GM19452 (cell line): Measurements from ENCODE around the gene NSUN6.
A peak's percentile ranks its signal among the peaks of the same experiment; 100 is the strongest.

Source experiments
- ATAC-seq: cut with Tn5 transposase; IDR thresholded peaks from one replicate; pipeline ENCODE4 v1.9.1; 2021; ENCODE audit not compliant: unreplicated experiment

NSUN6 gene, protein sequence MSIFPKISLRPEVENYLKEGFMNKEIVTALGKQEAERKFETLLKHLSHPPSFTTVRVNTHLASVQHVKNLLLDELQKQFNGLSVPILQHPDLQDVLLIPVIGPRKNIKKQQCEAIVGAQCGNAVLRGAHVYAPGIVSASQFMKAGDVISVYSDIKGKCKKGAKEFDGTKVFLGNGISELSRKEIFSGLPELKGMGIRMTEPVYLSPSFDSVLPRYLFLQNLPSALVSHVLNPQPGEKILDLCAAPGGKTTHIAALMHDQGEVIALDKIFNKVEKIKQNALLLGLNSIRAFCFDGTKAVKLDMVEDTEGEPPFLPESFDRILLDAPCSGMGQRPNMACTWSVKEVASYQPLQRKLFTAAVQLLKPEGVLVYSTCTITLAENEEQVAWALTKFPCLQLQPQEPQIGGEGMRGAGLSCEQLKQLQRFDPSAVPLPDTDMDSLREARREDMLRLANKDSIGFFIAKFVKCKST

DNA sequence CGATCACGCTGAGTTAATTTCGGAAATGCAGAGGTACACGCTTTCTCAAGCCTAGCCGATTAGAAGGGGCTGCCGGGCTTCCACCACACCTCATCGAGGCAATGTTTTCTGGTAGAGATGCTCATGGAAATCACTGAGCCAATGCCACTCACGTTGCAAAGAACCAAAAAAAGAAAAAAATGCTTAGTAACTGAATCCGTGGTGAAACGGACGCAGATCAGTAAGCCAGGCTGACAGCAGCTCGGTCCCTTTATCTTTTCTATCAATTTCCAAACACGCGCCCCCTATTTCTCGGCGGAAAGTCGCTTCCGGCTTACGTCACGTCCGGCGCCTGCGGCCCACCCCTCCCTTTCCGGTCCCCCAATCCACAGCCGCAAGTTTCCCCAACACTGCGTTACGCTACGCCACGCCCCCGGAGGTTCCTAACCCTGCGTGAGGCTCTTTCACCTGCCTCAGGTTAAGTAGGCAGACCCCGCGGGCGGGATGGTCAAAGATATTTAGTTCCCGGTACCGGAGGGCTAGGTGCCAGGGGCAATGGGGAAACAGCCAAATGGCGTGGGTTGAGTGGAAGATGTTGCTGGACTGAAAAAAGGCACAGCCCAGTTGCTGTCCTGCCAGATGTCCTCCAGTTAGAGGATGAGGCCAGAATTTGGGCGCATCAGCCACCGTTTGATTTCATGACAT lies at the start of gene NSUN6:
Gene NSUN6, minus strand, starts transcription at position 264 of the 684 bp plus-strand sequence. CDS start 384 bp downstream, outside the sequence.
- peak; percentile 97 for ATAC-seq

DNA sequence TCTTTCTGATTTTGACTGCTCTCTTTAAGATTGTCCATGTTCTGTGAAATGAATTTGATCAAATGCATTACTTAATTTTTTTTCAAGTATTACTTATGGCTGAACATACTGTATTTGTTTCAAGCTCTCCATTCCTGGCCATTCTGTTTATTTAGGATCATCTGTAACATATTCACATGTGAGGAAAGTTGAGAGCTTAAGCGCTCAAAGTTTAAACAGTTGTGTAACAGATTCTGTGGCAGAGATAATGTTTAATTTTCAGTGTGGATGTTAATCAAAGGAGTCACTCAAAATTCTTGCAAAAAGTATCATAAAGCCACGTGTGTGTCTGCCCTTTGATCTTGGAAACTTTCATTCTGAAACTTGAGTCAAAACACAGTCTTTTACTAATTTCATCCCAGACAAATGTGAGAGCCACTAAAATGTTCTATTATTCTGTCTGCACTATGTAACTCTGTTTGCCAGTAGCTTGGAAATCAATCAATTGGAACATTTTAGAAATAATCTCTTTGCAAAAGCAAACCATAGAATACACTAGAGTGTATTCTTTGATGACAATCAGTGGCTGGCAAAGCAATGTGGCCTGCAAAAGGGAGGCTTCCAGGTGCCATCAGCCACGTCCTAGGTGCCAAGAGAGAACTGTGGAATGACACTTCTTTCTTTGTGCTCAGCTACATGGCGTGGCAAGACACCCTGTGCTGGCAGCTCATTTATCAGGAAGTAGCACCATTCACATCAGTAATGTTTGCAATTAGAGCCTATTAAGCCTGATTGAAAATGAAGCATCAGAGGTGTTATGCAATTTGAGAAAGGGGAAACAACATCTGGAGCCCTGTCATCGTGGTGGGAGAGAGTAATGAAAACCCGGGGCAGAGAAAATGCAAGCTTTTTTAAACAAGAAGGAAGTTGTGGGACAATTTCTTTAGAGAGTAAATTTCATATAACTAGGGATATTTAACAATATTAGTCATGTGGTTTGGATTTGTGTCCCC lies 48.8 kb upstream of the NSUN6 start:
- ATAC-seq, result no peak

DNA sequence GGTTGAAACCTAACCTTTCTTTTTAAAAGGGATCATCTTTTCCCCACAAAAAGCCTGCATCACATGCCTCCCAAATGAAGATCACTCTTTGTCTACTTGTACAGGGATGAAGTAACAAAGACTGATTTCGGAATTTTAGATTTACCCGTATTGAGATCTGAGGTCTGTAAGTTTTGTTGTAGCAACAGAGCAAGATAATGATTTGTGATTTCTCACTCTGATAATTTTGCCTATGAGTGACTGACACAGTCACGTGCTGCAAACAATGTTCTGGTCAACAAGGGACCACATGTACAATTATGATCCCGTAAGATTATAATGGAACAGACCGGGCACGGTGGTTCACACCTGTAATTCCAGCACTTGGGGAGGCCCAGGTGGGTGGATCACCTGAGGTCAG lies 39.2 kb upstream of the NSUN6 start:
- ATAC-seq, result no peak

DNA sequence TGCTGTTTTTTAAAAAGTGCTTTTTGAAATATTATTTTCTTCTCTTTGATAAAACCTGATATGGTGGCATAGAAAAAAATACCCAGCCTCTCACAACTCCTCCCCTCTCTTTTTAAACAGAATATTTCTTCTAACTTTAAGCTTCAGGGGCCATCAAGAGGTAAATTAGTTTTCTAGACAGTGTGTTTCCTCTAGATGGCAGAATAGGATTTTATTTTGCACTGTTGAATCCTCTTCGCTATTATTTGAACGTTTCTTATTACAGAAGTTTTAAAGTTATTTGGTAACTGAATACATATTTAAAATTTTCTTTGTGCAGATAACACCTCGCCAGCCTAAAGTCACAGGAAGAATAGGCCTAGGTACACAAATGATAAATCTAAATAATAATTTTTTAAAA lies 38.1 kb upstream of the NSUN6 start:
- no peak for ATAC-seq

DNA sequence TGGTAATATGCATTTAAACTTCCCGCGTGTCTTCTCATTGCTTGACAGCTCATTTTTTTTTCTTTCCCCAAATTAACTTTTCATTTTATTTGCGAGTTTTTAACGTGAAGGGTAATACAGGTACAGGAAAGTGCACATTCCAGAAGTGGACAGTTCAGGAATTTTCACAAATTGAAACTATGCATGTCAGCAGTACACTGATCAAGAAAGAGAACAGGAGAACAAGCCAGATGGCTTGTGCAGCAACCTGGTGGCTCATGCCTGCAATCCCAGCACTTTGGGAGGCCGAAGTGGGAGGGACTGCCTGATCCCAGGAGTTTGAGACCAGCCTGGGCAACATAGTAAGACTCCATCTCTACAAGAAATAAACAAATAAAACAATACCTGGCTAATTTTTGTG lies 36.3 kb upstream of the NSUN6 start:
- ATAC-seq, result no peak

DNA sequence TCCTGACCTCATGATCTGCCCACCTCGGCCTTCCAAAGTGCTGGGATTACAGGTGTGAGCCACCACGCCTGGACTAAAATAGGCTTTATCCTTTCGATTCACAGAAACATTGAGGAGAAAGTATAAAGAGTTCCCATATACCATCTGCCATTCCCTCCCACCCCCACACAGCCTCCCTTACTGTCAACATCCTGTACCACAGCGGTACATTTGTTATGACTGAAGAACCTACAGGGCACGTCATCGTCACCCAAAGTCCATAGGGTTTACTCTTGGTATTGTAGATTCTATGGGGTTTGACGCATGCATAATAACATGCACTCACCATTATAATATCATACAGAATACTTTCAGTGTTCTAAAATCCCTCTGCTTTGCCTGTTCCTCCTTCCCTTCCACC lies 35.8 kb upstream of the NSUN6 start:
- ATAC-seq, result no peak

DNA sequence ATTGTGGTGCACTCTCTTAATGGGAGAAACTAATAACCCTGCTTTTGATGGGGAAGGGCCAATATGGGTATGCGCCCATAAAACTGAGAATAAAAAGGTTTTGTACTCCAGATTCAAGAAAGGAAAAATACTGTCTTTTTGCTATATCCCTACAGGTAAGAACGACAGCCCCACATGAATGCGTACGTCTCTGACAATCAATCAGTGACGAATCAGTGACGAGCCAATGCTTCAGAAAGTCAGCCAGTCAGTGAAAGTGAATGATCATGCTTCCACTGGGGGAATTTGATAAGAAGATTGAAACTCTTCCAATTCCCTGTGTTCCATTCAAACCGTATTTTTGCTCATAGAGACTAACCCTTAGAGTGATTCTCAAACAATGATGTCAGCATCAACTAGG lies 34.2 kb upstream of the NSUN6 start:
- ATAC-seq, result no peak

DNA sequence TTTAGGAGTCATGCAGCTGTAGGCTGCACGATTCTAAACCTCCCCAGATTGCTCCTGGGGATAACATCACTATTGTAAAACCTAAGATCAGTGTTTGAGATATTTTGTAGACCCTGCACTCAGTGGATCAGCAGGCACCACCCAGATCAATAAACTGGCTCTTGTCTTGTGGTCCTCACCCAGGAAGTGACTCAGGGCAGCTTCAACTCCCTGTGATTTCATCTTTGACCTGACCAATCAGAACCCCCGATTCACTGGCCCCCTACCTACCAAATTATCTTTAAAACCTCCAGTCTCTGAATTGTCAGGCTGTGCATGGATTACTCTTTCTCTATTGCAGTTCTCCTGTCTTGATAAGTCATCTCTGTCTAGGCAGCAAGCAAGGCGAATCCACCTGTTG lies 33.6 kb upstream of the NSUN6 start:
- no peak for ATAC-seq

DNA sequence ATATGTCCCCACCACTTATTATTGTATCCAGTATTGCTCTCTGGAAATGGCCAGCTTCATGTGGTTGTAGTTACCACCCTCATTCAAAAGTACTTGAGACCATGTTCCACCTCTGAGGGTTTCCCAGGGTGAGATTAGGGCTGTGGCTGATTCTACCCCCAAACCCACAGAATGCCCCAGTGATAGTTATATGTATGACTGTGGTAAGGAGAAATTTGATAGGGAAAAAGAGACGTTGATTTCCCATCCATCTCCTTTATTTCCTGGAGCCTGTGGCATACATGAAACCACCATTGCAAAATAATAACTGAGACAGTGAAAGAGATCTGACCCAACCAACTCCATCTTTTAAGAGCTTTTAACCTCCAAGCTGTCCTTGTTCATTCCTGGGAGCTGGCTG lies 33.0 kb upstream of the NSUN6 start:
- no peak for ATAC-seq

DNA sequence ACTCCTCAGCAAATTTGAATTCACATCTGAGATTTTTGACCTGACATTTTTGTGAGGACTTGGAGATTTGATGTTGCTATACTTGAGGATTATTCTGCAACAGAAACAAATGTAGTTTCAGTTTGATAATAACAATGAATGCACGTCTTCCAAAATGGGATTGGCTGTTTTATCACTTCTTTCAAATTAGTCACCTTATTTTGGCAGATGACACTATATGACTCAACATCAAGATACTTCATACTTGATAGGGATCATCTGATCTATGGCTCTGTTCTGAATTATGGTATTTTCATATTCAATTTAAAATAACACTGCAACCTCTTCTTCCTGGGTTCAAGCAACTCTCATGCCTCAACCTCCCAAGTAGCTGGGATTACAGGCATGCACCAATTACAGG lies 32.0 kb upstream of the NSUN6 start:
- no peak for ATAC-seq

DNA sequence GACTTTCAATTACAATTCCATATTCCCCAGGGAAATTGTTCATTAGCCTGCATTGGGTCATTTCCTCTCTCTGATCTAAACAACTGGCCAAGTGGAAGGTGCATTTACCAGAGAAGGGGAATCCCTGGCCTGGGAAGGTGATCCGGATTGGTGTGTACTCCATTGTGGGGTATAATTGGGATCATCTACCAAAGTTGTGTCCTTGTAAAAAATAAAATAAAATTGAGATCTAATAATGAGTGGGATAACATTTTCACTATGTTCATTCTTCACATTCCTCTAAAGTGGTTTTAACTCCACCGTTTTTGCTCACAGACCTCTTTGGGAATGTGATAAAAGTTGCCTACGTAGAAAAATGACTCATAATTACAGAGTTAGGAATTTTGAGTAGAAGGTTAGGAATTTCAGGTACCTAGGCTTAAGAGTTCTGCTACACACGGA lies 30.6 kb upstream of the NSUN6 start:
- ATAC-seq, result no peak

DNA sequence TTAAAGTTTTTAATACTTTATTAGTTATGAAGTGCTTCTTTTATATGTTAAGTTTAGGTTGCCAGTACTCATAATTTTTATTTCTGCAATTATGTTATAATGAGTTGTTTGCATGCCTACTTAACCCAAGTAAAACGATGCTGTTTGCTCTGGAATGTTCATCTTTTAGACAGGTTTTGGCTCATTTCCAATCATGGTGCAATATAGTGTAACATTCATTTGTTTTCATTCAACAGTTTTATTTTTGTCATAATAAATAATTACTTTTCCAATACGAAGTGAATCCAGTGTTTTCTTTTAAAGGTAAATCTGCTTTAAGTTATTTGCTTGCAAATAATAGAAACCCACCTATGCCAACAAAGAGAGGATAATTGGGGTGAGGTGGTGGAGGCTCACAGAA lies 30.0 kb upstream of the NSUN6 start:
- no peak for ATAC-seq

DNA sequence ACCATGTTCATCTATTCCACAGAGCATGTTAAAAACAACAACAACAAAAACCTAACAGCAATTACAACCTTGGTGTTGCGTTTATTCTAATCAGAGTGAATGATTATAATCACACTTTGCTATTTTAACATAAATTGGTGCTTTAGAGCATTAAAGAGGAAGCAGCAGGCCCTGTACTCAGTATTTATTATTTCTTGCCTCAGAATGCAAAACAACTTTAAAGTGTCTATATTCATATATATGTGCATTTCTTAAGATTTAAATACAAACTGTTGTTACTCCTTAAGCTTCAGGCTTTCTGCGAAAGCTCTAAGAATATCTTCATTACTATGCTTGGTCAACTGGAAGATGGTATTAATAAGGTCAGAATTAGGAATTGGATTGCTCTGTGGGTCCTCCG lies 29.4 kb upstream of the NSUN6 start:
- ATAC-seq, result no peak

DNA sequence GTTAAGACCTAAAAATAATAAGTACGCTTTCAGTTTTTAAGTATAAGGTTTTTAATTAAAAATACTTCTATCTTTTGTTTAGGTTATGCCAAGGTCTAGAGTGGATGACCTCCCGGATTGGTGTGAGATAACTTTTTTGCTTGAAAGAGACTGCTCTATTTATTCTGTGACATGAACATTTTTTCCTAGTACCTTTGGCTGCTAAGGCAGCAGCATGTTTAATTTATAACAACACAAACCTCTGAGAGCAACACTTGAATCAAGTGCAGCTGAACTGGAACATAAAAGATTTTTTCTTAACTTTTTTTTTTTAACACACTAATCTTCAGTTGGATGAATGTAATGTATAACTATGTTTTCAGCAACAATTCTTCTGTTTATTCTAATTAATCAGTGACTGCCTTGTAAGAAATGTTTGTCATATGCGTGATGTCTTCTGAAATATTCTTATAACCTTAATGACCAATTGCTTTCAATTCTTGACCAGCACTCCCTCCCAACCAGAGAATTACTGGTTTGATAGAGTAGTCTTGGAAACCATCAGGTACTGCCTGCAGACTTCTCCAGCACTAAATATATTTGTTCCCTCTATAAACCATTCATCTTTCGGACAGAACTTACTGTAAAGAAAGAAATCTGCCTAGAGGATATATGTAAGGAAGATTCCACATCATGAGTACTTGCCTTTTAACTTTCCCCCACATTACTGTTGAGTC lies 23.9 kb upstream of the NSUN6 start:
- ATAC-seq, result no peak

DNA sequence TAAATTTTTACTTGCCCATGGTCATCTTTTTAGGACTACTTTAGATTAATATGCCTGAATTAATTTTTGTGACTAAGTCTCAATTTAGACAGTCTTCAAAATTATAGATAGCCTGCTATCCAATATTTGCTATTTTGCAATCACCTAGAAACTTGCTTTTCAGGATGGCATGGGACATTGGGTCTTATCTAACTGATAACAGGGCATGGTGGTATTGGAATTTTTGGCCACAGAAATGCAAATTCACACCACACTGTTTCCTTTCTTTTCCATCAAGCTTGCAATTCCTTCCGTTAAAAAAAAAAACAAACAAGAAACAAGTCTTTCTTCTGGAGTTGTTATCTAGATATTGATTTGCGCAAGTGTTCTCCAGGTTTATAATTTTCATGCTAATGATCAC lies 16.6 kb upstream of the NSUN6 start:
- no peak for ATAC-seq

DNA sequence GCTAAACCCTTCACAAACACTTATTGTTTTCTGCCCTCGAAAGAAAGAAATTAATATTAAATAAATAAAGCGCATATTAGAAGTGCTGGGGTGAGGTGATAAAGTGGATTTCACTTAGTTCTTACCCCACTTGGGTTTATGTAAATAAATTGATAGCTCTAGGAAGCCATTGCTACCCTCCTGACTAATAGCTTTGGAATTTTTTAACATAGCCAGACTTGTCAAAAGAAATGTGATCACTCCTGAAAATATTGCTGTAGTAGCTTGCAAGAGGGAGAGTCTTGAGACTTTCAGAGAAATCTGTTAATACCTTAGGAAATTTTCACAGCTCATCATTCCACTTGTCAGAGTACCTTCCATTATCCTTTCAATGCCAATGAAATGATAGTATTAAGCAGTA lies 15.4 kb upstream of the NSUN6 start:
- ATAC-seq, result no peak

DNA sequence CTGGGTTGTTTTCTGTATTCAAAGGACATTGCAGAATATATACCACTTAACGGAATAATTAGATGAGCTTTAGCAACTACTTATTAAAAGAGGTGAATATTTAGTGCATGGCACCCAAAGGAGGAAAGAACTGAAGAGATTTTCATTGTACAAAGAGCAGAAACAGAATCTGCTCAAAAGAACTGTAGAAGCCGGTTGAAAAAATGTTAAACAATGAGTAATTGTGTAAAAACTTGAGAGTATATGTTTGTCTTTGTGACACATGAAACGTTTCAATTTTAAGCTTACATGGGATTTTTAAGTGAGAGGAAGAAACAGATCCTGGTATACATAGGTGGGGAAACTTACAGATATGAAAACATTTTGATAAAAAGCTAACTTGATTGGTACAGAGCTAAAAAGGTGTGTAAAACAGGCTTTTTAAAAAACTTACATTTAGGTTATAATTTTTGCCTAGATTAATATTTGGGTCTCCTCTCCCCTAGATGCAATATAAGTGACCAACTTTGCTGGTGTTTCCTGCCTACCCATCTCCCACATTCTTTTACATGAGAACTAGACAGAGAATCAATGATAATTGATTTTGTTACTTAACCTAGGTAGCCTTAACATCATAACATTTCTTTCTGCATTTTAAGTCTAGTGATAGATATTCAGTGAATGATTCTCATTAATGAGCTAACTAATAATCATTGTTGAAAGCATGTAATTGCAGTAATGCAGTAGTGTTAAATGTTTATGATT lies 14.6 kb upstream of the NSUN6 start:
- ATAC-seq, result no peak

DNA sequence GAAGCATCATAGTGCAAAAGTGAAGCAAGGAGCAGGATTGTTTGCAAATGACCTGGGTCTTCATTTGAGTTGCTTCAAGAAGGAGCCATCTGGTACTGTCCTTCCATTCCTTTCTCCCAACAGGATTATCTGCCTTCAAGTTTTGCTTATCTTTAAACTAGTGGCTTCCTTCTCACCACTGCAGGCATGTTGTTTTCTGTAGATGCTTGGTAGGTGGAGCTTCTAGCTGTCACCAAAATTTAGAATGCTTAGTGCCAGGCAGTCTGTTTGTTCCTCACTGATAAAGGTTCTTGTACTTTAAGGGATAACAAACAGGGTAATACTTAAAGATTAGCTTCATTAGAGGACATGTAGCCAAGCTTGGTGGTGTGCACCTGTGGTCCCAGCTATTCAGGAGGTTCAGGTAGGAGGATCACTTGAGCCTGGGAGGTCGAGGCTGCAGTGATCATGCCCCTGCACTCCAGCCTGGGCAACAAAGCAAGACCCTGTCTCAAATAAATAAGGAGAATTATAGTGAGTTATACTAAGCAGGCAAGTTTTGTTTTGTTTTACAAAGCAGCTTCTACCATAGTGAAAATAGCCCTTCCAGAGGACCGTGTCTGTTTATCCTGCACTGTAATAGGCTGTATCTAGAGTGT lies 13.6 kb upstream of the NSUN6 start:
- no peak for ATAC-seq

DNA sequence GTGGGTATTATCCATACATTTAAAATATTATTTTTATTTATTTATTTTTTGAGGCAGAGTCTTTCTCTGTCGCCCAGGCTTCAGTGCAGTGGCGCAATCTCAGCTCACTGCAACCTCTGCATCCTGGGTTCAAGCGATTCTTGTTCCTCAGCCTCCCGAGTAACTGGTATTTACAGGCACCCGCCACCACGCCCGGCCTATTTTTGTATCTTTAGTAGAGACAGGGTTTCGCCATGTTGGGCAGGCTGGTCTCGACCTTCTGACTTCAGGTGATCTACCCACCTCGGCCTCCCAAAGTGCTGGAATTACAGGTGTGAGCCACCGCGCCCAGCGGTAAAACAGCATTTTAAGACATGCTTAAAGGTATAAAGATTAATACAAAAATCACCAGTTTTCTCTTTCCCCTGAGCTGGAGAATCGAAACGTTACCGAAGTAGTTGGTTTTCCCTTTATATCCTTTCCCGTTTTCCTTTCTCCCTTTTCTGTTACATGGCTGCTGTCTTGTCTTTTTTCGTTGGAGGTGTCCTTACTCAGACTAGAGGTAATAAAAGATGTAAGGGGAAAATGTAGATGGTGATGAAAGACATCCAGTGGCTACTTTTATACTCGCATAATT lies 9.5 kb upstream of the NSUN6 start:
- no peak for ATAC-seq
